Measurements from ENCODE around the gene EFNA2. TPM values are rescaled to one million over a fixed set of nuclear protein-coding genes. Genes with fewer than 3 reads are reported as not detected.

The EFNA2 gene
- total and polyA plus RNA-seq, 2 experiments from 2014 or later: 2.7 to 10.3 TPM

DNA sequence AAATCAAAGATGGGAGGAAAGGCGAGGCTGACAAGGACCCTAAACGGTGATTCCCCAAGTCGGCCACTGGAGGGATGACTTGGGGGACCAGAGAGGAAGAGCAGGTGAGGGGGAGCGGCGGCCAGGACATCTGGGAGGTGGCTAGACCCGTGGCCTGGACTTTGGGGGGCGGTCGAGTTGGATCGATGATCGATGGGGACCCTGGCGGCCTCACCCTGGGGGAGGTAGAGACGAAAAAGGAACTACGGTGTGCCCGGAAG lies 24.2 kb upstream of the EFNA2 start:
- Mint-ChIP-seq H3K4me3 (peak overlapping the region; percentile 92), H3K9me3 (no peaks in the 10 kb centered on the region; the same call in 1 of the 3 replicates), H3K27ac (peak overlapping the region; percentile 94), H3K36me3 (ENCODE audit: low read depth) (peaks cover 34% of the 10 kb centered on the region), H3K27me3 (ENCODE audit: insufficient read depth, low read depth, poor library complexity) (peaks cover 38% of the 10 kb centered on the region), H3K4me1 (peaks cover 60% of the 10 kb centered on the region)
- Histone ChIP-seq H3K79me2 (replicated peaks; ENCODE audit: insufficient read depth) (peaks cover 14% of the 10 kb centered on the region), H4K20me1 (replicated peaks; ENCODE audit: insufficient read depth) (peaks cover 20% of the 10 kb centered on the region), H3K9me2 (ENCODE audit: insufficient read depth) (no peaks in the 10 kb centered on the region), H3K4me3 (peak overlapping the region; percentile 95), H3K27me3 (ENCODE audit: insufficient read depth) (no peaks in the 10 kb centered on the region), H3K36me3 (ENCODE audit: insufficient read depth) (0 out of 2 replicates have a peak, but pooled peaks cover 2% of the 10 kb centered on the region), H3K4me2 (peak overlapping the region; percentile 100), H3K4me1 (ENCODE audit: insufficient read depth) (peaks cover 61% of the 10 kb centered on the region), H2AFZ (no peak overlapping the region), H3K27ac (ENCODE audit: low read depth) (peak overlapping the region; percentile 92), H3F3A (replicated peaks; ENCODE audit: low read depth) (peaks cover 65% of the 10 kb centered on the region)
- DNase-seq (ENCODE audit: low spot score) (peak; percentile 88), ATAC-seq (peak; percentile 3)
- no peak for TF ChIP-seq POLR2AphosphoS5 (IDR thresholded peaks at IDR 0.05; ENCODE audit: low read depth)
- no peak for TF ChIP-seq CREB1 (CRISPR knock-in tag; IDR thresholded peaks at IDR 0.05; ENCODE audit: low read depth)
- no peak for TF ChIP-seq ZNF114 (CRISPR knock-in tag; IDR thresholded peaks at IDR 0.05)
- TF ChIP-seq EZH2phosphoT487 (IDR thresholded peaks at IDR 0.05; ENCODE audit: unreplicated experiment): no peak
- TF ChIP-seq, protein P1, sequence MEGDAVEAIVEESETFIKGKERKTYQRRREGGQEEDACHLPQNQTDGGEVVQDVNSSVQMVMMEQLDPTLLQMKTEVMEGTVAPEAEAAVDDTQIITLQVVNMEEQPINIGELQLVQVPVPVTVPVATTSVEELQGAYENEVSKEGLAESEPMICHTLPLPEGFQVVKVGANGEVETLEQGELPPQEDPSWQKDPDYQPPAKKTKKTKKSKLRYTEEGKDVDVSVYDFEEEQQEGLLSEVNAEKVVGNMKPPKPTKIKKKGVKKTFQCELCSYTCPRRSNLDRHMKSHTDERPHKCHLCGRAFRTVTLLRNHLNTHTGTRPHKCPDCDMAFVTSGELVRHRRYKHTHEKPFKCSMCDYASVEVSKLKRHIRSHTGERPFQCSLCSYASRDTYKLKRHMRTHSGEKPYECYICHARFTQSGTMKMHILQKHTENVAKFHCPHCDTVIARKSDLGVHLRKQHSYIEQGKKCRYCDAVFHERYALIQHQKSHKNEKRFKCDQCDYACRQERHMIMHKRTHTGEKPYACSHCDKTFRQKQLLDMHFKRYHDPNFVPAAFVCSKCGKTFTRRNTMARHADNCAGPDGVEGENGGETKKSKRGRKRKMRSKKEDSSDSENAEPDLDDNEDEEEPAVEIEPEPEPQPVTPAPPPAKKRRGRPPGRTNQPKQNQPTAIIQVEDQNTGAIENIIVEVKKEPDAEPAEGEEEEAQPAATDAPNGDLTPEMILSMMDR (conservative IDR thresholded peaks at IDR 0.05; ENCODE audit: low read depth in 2 of 2): peak; percentile 35 to 39
- no peak for TF ChIP-seq EZH2 (IDR thresholded peaks at IDR 0.05; ENCODE audit: low read depth, unreplicated experiment)
- TF ChIP-seq, protein P2, sequence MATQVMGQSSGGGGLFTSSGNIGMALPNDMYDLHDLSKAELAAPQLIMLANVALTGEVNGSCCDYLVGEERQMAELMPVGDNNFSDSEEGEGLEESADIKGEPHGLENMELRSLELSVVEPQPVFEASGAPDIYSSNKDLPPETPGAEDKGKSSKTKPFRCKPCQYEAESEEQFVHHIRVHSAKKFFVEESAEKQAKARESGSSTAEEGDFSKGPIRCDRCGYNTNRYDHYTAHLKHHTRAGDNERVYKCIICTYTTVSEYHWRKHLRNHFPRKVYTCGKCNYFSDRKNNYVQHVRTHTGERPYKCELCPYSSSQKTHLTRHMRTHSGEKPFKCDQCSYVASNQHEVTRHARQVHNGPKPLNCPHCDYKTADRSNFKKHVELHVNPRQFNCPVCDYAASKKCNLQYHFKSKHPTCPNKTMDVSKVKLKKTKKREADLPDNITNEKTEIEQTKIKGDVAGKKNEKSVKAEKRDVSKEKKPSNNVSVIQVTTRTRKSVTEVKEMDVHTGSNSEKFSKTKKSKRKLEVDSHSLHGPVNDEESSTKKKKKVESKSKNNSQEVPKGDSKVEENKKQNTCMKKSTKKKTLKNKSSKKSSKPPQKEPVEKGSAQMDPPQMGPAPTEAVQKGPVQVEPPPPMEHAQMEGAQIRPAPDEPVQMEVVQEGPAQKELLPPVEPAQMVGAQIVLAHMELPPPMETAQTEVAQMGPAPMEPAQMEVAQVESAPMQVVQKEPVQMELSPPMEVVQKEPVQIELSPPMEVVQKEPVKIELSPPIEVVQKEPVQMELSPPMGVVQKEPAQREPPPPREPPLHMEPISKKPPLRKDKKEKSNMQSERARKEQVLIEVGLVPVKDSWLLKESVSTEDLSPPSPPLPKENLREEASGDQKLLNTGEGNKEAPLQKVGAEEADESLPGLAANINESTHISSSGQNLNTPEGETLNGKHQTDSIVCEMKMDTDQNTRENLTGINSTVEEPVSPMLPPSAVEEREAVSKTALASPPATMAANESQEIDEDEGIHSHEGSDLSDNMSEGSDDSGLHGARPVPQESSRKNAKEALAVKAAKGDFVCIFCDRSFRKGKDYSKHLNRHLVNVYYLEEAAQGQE (IDR thresholded peaks at IDR 0.05; ENCODE audit: unreplicated experiment): no peak
- TF ChIP-seq, protein P3, sequence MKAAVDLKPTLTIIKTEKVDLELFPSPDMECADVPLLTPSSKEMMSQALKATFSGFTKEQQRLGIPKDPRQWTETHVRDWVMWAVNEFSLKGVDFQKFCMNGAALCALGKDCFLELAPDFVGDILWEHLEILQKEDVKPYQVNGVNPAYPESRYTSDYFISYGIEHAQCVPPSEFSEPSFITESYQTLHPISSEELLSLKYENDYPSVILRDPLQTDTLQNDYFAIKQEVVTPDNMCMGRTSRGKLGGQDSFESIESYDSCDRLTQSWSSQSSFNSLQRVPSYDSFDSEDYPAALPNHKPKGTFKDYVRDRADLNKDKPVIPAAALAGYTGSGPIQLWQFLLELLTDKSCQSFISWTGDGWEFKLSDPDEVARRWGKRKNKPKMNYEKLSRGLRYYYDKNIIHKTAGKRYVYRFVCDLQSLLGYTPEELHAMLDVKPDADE (IDR thresholded peaks at IDR 0.05): no peak
- TF ChIP-seq ZNF331 (CRISPR knock-in tag; IDR thresholded peaks at IDR 0.05; ENCODE audit: low read depth): no peak

Measured in GM23338 (cell line).